ENCODE data around the gene HEYL. TPM values are rescaled to one million over a fixed set of nuclear protein-coding genes. Genes with fewer than 3 reads are reported as not detected.

The HEYL gene
- total RNA-seq, 1 experiment from 2014 or later, result 0.17 TPM

DNA sequence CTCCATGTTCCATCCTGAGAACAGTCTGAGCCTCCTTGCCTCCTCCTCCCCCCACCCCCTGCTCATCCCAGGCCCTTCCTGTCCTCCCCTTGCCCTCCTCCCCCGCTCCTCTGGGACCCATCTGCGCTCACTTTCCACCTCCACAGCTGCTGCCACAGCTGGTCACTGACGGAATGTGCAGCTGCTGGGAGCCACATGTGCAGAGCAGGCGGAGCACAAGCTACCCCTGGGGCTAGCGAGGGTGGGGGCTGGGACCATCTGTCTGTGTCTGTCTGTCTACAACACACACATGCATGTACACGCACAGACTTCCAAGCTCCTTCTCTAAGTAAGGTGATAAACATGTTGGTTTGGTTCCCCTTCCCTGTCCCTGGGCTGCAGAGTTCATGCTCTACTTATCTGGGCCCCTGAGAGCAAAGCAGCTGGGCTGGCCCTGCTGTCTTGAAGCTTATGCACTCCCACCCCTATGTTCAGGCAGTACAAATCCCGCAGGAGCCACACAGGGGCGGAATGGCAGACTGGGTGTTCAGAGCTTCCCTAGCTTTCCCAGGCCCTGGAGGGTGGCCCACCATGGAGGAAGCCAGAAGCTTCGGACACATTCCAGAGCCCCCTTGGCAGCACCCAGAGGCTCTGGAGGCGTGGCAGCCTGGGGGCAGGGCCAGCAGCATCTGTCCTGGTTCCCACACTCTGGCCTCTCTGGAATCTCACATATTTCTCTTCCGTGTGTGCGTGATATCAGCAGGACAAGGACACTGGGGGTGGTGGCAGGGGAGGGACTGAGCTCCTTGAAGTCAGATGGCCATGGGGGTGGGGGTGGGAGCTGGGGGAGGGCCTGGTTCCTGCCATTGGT lies 7.0 kb upstream of the HEYL start:
- H3K4me2 ChIP-seq, result no peak overlapping the region
- no peaks in the 10 kb centered on the region for H3K9me3 ChIP-seq (ENCODE audit: insufficient read depth, low read depth)
- H2AFZ ChIP-seq, result no peak overlapping the region
- peaks cover 12% of the 10 kb centered on the region; the same call in 1 of the 2 replicates for H3K27me3 ChIP-seq (ENCODE audit: insufficient read depth, low read depth)
- no peaks in the 10 kb centered on the region for H3K9me2 ChIP-seq (ENCODE audit: insufficient read depth)
- no peaks in the 10 kb centered on the region for H4K20me1 ChIP-seq (ENCODE audit: insufficient read depth)
- no TSS peak for BruUV-seq (replicated peaks)
- intact Hi-C loops (cut with micrococcal nuclease; ENCODE audit: unreplicated experiment), result no loop called here
- ChIA-PET CTCF (no interaction called here), POLR2A (ENCODE audit: unreplicated experiment) (interaction anchor here (0.5 kb wide), 1 partner anchor 59 kb away, joined by 5 read pairs; no protein-coding TSS in a partner anchor)
- no peaks in the 10 kb centered on the region for H3K79me2 ChIP-seq (ENCODE audit: low read depth)
- no peak overlapping the region for H3K27ac ChIP-seq
- TF ChIP-seq, protein P1, sequence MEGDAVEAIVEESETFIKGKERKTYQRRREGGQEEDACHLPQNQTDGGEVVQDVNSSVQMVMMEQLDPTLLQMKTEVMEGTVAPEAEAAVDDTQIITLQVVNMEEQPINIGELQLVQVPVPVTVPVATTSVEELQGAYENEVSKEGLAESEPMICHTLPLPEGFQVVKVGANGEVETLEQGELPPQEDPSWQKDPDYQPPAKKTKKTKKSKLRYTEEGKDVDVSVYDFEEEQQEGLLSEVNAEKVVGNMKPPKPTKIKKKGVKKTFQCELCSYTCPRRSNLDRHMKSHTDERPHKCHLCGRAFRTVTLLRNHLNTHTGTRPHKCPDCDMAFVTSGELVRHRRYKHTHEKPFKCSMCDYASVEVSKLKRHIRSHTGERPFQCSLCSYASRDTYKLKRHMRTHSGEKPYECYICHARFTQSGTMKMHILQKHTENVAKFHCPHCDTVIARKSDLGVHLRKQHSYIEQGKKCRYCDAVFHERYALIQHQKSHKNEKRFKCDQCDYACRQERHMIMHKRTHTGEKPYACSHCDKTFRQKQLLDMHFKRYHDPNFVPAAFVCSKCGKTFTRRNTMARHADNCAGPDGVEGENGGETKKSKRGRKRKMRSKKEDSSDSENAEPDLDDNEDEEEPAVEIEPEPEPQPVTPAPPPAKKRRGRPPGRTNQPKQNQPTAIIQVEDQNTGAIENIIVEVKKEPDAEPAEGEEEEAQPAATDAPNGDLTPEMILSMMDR (conservative IDR thresholded peaks at IDR 0.05), result no peak
- no peak for TF ChIP-seq EZH2 (IDR thresholded peaks at IDR 0.05; ENCODE audit: low read depth)
- no peaks in the 10 kb centered on the region for H3F3A ChIP-seq (ENCODE audit: insufficient read depth, low read depth)
- H3K36me3 ChIP-seq (ENCODE audit: low read depth), result no peaks in the 10 kb centered on the region
- no peaks in the 10 kb centered on the region for H3K4me1 ChIP-seq (replicated peaks; ENCODE audit: insufficient read depth)
- H3K4me3 ChIP-seq, result no peak overlapping the region
- no peak for DNase-seq

GRCh38 chr1:39645411-39646043 lies 6.1 kb upstream of the HEYL start:
- no peaks in the 10 kb centered on the region for H3K9me3 ChIP-seq (ENCODE audit: insufficient read depth, low read depth)
- H4K20me1 ChIP-seq (ENCODE audit: insufficient read depth), result no peaks in the 10 kb centered on the region
- POLR2A ChIA-PET (ENCODE audit: unreplicated experiment), result no interaction called here
- H3K36me3 ChIP-seq (ENCODE audit: low read depth), result no peaks in the 10 kb centered on the region
- H3K27me3 ChIP-seq (ENCODE audit: insufficient read depth, low read depth), result peaks cover 12% of the 10 kb centered on the region; the same call in 1 of the 2 replicates
- no TSS peak for BruUV-seq (replicated peaks)
- no peak overlapping the region for H3K27ac ChIP-seq
- H3K9me2 ChIP-seq (ENCODE audit: insufficient read depth), result no peaks in the 10 kb centered on the region
- TF ChIP-seq EZH2 (IDR thresholded peaks at IDR 0.05; ENCODE audit: low read depth), result no peak
- TF ChIP-seq, protein P1 (conservative IDR thresholded peaks at IDR 0.05), result no peak
- H2AFZ ChIP-seq, result no peak overlapping the region
- H3K4me3 ChIP-seq, result no peak overlapping the region
- H3K4me2 ChIP-seq, result no peak overlapping the region
- CTCF ChIA-PET, result no interaction called here
- no peak for DNase-seq
- intact Hi-C loops (cut with micrococcal nuclease; ENCODE audit: unreplicated experiment), result no loop called here
- no peaks in the 10 kb centered on the region for H3K4me1 ChIP-seq (replicated peaks; ENCODE audit: insufficient read depth)
- no peaks in the 10 kb centered on the region for H3F3A ChIP-seq (ENCODE audit: insufficient read depth, low read depth)
- no peaks in the 10 kb centered on the region for H3K79me2 ChIP-seq (ENCODE audit: low read depth)

DNA sequence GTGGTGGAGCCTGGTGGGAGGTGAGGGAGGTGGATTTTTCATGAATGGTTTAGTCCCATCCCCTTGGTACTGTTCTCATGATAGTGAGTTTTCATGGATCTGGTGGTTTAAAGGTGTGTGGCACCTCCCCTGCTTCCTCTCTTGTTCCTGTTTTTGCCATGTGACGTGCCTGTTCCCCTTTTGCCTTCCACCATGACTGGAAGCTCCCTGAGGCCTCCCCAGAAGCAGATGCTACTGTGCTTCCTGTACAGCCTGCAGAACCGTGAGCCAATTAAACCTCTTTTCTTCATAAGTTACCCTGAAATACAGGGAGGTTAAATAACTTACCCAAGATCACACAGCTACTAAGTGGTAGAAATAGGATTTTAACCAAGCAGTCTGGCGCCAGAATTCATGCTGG lies 4.3 kb upstream of the HEYL start:
- no peaks in the 10 kb centered on the region for H4K20me1 ChIP-seq (ENCODE audit: insufficient read depth)
- no peak overlapping the region for H3K27ac ChIP-seq
- no peak overlapping the region for H3K4me2 ChIP-seq
- no peak overlapping the region for H2AFZ ChIP-seq
- DNase-seq, result no peak
- H3K9me3 ChIP-seq (ENCODE audit: insufficient read depth, low read depth), result no peaks in the 10 kb centered on the region
- no peak for TF ChIP-seq EZH2 (IDR thresholded peaks at IDR 0.05; ENCODE audit: low read depth)
- TF ChIP-seq, protein P1 (conservative IDR thresholded peaks at IDR 0.05), result no peak
- no peaks in the 10 kb centered on the region for H3F3A ChIP-seq (ENCODE audit: insufficient read depth, low read depth)
- BruUV-seq (replicated peaks), result no TSS peak
- intact Hi-C loops (cut with micrococcal nuclease; ENCODE audit: unreplicated experiment), result no loop called here
- H3K4me3 ChIP-seq, result no peak overlapping the region
- no peaks in the 10 kb centered on the region for H3K79me2 ChIP-seq (ENCODE audit: low read depth)
- CTCF ChIA-PET, result no interaction called here
- H3K27me3 ChIP-seq (ENCODE audit: insufficient read depth, low read depth), result peaks cover 12% of the 10 kb centered on the region; the same call in 1 of the 2 replicates
- no peaks in the 10 kb centered on the region for H3K4me1 ChIP-seq (replicated peaks; ENCODE audit: insufficient read depth)
- H3K36me3 ChIP-seq (ENCODE audit: low read depth), result no peaks in the 10 kb centered on the region
- POLR2A ChIA-PET (ENCODE audit: unreplicated experiment), result no interaction called here
- no peaks in the 10 kb centered on the region for H3K9me2 ChIP-seq (ENCODE audit: insufficient read depth)

Data from PC-9 (cell line).